ENCODE results near the gene TRPM2. TPM values are rescaled to one million over a fixed set of nuclear protein-coding genes. Genes with fewer than 3 reads are reported as not detected.
"Not testable (repeated sequence)": the region's sequence is repeated elsewhere in the genome, so short reads cannot be mapped to it uniquely, and the experiment has no call there.

The TRPM2 gene
- polyA plus RNA-seq, 1 donor = 2.2 TPM

- H3K4me1 ChIP-seq (ENCODE audit: control insufficient read depth, insufficient read depth, low read length) = no peaks in the 10 kb centered on the region
- no peaks in the 10 kb centered on the region for H3K36me3 ChIP-seq (ENCODE audit: control insufficient read depth, insufficient read depth, low read length)
- DNase-seq = no peak
- H3K9me3 ChIP-seq (ENCODE audit: control insufficient read depth, low read depth, low read length) = no peaks in the 10 kb centered on the region
- no peak overlapping the region for H3K27ac ChIP-seq (ENCODE audit: low read length)
- H3K4me3 ChIP-seq (ENCODE audit: low read length) = no peak overlapping the region
- WGBS (ENCODE audit: insufficient coverage, low lambda C conversion rate) = no CpG with 5 or more reads among the region's 6 CpGs
- peaks cover 9% of the 10 kb centered on the region for H3K27me3 ChIP-seq (ENCODE audit: control insufficient read depth, insufficient read depth, low read length)
These were observed 3.2 kb downstream of the TRPM2 start for GRCh38 chr21:44356636-44357035.

GRCh38 chr21:44357064-44357837 lies 3.8 kb downstream of the TRPM2 start:
- no peaks in the 10 kb centered on the region for H3K36me3 ChIP-seq (ENCODE audit: control insufficient read depth, insufficient read depth, low read length)
- WGBS (ENCODE audit: insufficient coverage, low lambda C conversion rate) = no CpG with 5 or more reads among the region's 21 CpGs
- no peaks in the 10 kb centered on the region for H3K4me1 ChIP-seq (ENCODE audit: control insufficient read depth, insufficient read depth, low read length)
- H3K9me3 ChIP-seq (ENCODE audit: control insufficient read depth, low read depth, low read length) = no peaks in the 10 kb centered on the region
- H3K4me3 ChIP-seq (ENCODE audit: low read length) = no peak overlapping the region
- no peak for DNase-seq
- H3K27ac ChIP-seq (ENCODE audit: low read length) = no peak overlapping the region
- peaks cover 3% of the 10 kb centered on the region for H3K27me3 ChIP-seq (ENCODE audit: control insufficient read depth, insufficient read depth, low read length)

- 83% methylated on average over 1 of the region's 8 CpGs for WGBS (ENCODE audit: insufficient coverage, low lambda C conversion rate)
- Histone ChIP-seq H3K4me3 (ENCODE audit: low read length) (no peak overlapping the region), H3K27me3 (ENCODE audit: control insufficient read depth, insufficient read depth, low read length) (no peaks in the 10 kb centered on the region), H3K36me3 (ENCODE audit: control insufficient read depth, insufficient read depth, low read length) (no peaks in the 10 kb centered on the region), H3K4me1 (ENCODE audit: control insufficient read depth, insufficient read depth, low read length) (no peaks in the 10 kb centered on the region), H3K27ac (ENCODE audit: low read length) (no peak overlapping the region), H3K9me3 (ENCODE audit: control insufficient read depth, low read depth, low read length) (peaks cover 5% of the 10 kb centered on the region)
- no peak for DNase-seq
These were observed 6.0 kb downstream of the TRPM2 start for GRCh38 chr21:44359396-44359795.

GRCh38 chr21:44360159-44360558 lies 6.7 kb downstream of the TRPM2 start:
- no peak for DNase-seq
- Histone ChIP-seq H3K4me1 (ENCODE audit: control insufficient read depth, insufficient read depth, low read length) (no peaks in the 10 kb centered on the region), H3K27me3 (ENCODE audit: control insufficient read depth, insufficient read depth, low read length) (no peaks in the 10 kb centered on the region), H3K4me3 (ENCODE audit: low read length) (no peak overlapping the region), H3K9me3 (ENCODE audit: control insufficient read depth, low read depth, low read length) (peaks cover 7% of the 10 kb centered on the region), H3K36me3 (ENCODE audit: control insufficient read depth, insufficient read depth, low read length) (no peaks in the 10 kb centered on the region), H3K27ac (ENCODE audit: low read length) (no peak overlapping the region)
- WGBS (ENCODE audit: insufficient coverage, low lambda C conversion rate) = 71% methylated on average over 1 of the region's 8 CpGs

GRCh38 chr21:44361903-44362302 lies 8.5 kb downstream of the TRPM2 start:
- H3K27ac ChIP-seq (ENCODE audit: low read length); H3K27me3 ChIP-seq (ENCODE audit: control insufficient read depth, insufficient read depth, low read length); H3K9me3 ChIP-seq (ENCODE audit: control insufficient read depth, low read depth, low read length); H3K4me3 ChIP-seq (ENCODE audit: low read length); DNase-seq; H3K36me3 ChIP-seq (ENCODE audit: control insufficient read depth, insufficient read depth, low read length); H3K4me1 ChIP-seq (ENCODE audit: control insufficient read depth, insufficient read depth, low read length): not testable (repeated sequence)
- no CpG with 5 or more reads among the region's 5 CpGs for WGBS (ENCODE audit: insufficient coverage, low lambda C conversion rate)

GRCh38 chr21:44363278-44363677 lies 9.9 kb downstream of the TRPM2 start:
- no CpG with 5 or more reads among the region's 1 CpG for WGBS (ENCODE audit: insufficient coverage, low lambda C conversion rate)
- Histone ChIP-seq H3K36me3 (ENCODE audit: control insufficient read depth, insufficient read depth, low read length) (no peaks in the 10 kb centered on the region), H3K4me1 (ENCODE audit: control insufficient read depth, insufficient read depth, low read length) (no peaks in the 10 kb centered on the region), H3K9me3 (ENCODE audit: control insufficient read depth, low read depth, low read length) (peaks cover 7% of the 10 kb centered on the region), H3K27me3 (ENCODE audit: control insufficient read depth, insufficient read depth, low read length) (no peaks in the 10 kb centered on the region), H3K4me3 (ENCODE audit: low read length) (no peak overlapping the region), H3K27ac (ENCODE audit: low read length) (no peak overlapping the region)
- no peak for DNase-seq

- Histone ChIP-seq H3K4me1 (ENCODE audit: control insufficient read depth, insufficient read depth, low read length) (no peaks in the 10 kb centered on the region), H3K36me3 (ENCODE audit: control insufficient read depth, insufficient read depth, low read length) (no peaks in the 10 kb centered on the region), H3K27ac (ENCODE audit: low read length) (no peak overlapping the region), H3K9me3 (ENCODE audit: control insufficient read depth, low read depth, low read length) (peaks cover 7% of the 10 kb centered on the region), H3K27me3 (ENCODE audit: control insufficient read depth, insufficient read depth, low read length) (peaks cover 7% of the 10 kb centered on the region), H3K4me3 (ENCODE audit: low read length) (no peak overlapping the region)
- 90% methylated on average over 2 of the region's 22 CpGs for WGBS (ENCODE audit: insufficient coverage, low lambda C conversion rate)
- no peak for DNase-seq
These were observed 11.0 kb downstream of the TRPM2 start for GRCh38 chr21:44364151-44365053.

GRCh38 chr21:44365251-44365966 lies 12.0 kb downstream of the TRPM2 start:
- Histone ChIP-seq H3K9me3 (ENCODE audit: control insufficient read depth, low read depth, low read length) (peaks cover 7% of the 10 kb centered on the region), H3K27me3 (ENCODE audit: control insufficient read depth, insufficient read depth, low read length) (peaks cover 13% of the 10 kb centered on the region), H3K4me3 (ENCODE audit: low read length) (no peak overlapping the region), H3K4me1 (ENCODE audit: control insufficient read depth, insufficient read depth, low read length) (no peaks in the 10 kb centered on the region), H3K36me3 (ENCODE audit: control insufficient read depth, insufficient read depth, low read length) (no peaks in the 10 kb centered on the region), H3K27ac (ENCODE audit: low read length) (no peak overlapping the region)
- DNase-seq = no peak
- WGBS (ENCODE audit: insufficient coverage, low lambda C conversion rate) = no CpG with 5 or more reads among the region's 18 CpGs

- Histone ChIP-seq H3K36me3 (ENCODE audit: control insufficient read depth, insufficient read depth, low read length) (no peaks in the 10 kb centered on the region), H3K4me3 (ENCODE audit: low read length) (no peak overlapping the region), H3K9me3 (ENCODE audit: control insufficient read depth, low read depth, low read length) (peaks cover 10% of the 10 kb centered on the region), H3K4me1 (ENCODE audit: control insufficient read depth, insufficient read depth, low read length) (no peaks in the 10 kb centered on the region), H3K27ac (ENCODE audit: low read length) (no peak overlapping the region), H3K27me3 (ENCODE audit: control insufficient read depth, insufficient read depth, low read length) (peaks cover 17% of the 10 kb centered on the region)
- no CpG with 5 or more reads among the region's 22 CpGs for WGBS (ENCODE audit: insufficient coverage, low lambda C conversion rate)
- DNase-seq = no peak
These were observed 12.7 kb downstream of the TRPM2 start for GRCh38 chr21:44365967-44366585.

Measured in large intestine (tissue), 3 donors.